Neural cell (in vitro differentiated cells): ENCODE measurements around the gene RAB1A. TPM values are rescaled to one million over a fixed set of nuclear protein-coding genes. Genes with fewer than 3 reads are reported as not detected.

Source experiments
- H2AFZ ChIP-seq: fragments of 200-600, 300-800 bp; sonication (generic), shearing (Covaris generic); 2 replicates; pipeline ENCODE4 v1.6.0; 2014; ENCODE audit warnings: low read depth, mild to moderate bottlenecking, antibody characterized with exemption, low read length, moderate library complexity
- H3F3A ChIP-seq: fragments of 200-600 bp; shearing (Covaris generic); 2 replicates; pipeline ENCODE4 v1.6.1; 2016; ENCODE audit warnings: mild to moderate bottlenecking, moderate library complexity, mixed read lengths, antibody characterized with exemption, low read length; ENCODE audit not compliant: insufficient read depth, poor library complexity, severe bottlenecking
- H3K27ac ChIP-seq: fragments of 200-600, 300-800 bp; sonication (generic), shearing (Covaris generic); 2 replicates; pipeline ENCODE4 v1.5.1; 2014; ENCODE audit warnings: mild to moderate bottlenecking, low read length, moderate library complexity
- H3K27me3 ChIP-seq: fragments of 300-800, 200-600 bp; sonication (generic), shearing (Covaris generic); 2 replicates; pipeline ENCODE4 v1.6.0; 2014; ENCODE audit warnings: mild to moderate bottlenecking, low read depth, low read length, moderate library complexity; ENCODE audit not compliant: insufficient read depth
- H3K36me3 ChIP-seq: fragments of 300-800, 200-600 bp; sonication (generic), shearing (Covaris generic); 2 replicates; pipeline ENCODE4 v1.5.1; 2014; ENCODE audit warnings: mild to moderate bottlenecking, antibody characterized with exemption, low read length, moderate library complexity; ENCODE audit not compliant: insufficient read depth
- H3K4me2 ChIP-seq: fragments of 300-800, 200-600 bp; sonication (generic), shearing (Covaris generic); 2 replicates; pipeline ENCODE4 v1.6.0; 2014; ENCODE audit warnings: mild to moderate bottlenecking, low read length
- H3K4me3 ChIP-seq: fragments of 300-800, 200-600 bp; sonication (generic), shearing (Covaris generic); 2 replicates; pipeline ENCODE4 v1.5.1; 2014; ENCODE audit warnings: mild to moderate bottlenecking, low read length, moderate library complexity
- H3K79me2 ChIP-seq: fragments of 200-600 bp; shearing (Covaris generic); replicated peaks from 2 replicates; pipeline ENCODE4 v1.6.0; 2014; ENCODE audit warnings: mild to moderate bottlenecking, low read length, moderate library complexity; ENCODE audit not compliant: insufficient read depth
- H3K9ac ChIP-seq: fragments of 300-800, 200-600 bp; sonication (generic), shearing (Covaris generic); 2 replicates; pipeline ENCODE4 v1.6.1; 2016; ENCODE audit warnings: mild to moderate bottlenecking, low read length, mixed read lengths
- H3K9me2 ChIP-seq: fragments of 200-600 bp; shearing (Covaris generic); 2 replicates; pipeline ENCODE4 v1.6.1; 2016; ENCODE audit warnings: mild to moderate bottlenecking, low read length, mixed read lengths; ENCODE audit not compliant: insufficient read depth
- H3K9me3 ChIP-seq: fragments of 200-600, 300-800 bp; sonication (generic), shearing (Covaris generic); 2 replicates; pipeline ENCODE4 v1.6.1; 2016; ENCODE audit warnings: mild to moderate bottlenecking, mixed run types, low read length, moderate library complexity, mixed read lengths
- H4K20me1 ChIP-seq: fragments of 200-600 bp; shearing (Covaris generic); 2 replicates; pipeline ENCODE4 v1.6.1; 2016; ENCODE audit warnings: mild to moderate bottlenecking, mixed run types; ENCODE audit not compliant: insufficient read depth
- CTCF ChIP-seq: fragments of 450-650 bp; IDR thresholded peaks from 2 replicates; pipeline ENCODE4 v1.5.1; 2014; ENCODE audit warnings: antibody characterized with exemption, mild to moderate bottlenecking, moderate library complexity; ENCODE audit not compliant: poor library complexity, severe bottlenecking
- EP300 ChIP-seq: fragments of 450-650 bp; conservative IDR thresholded peaks from 2 replicates; pipeline ENCODE4 v1.6.1; 2014; ENCODE audit warnings: antibody characterized with exemption, mild to moderate bottlenecking, moderate library complexity; ENCODE audit not compliant: poor library complexity, severe bottlenecking
- EZH2 ChIP-seq: fragments of 200-600, 300-800 bp; shearing (Covaris generic), sonication (generic); IDR thresholded peaks from 2 replicates; pipeline ENCODE4 v1.6.1; 2014; ENCODE audit warnings: antibody characterized with exemption, low read length, borderline replicate concordance, mild to moderate bottlenecking; ENCODE audit not compliant: insufficient read depth, poor library complexity, severe bottlenecking
- MXI1 ChIP-seq: fragments of 450-650 bp; conservative IDR thresholded peaks from 2 replicates; pipeline ENCODE4 v1.6.1; 2014; ENCODE audit warnings: antibody characterized with exemption, mild to moderate bottlenecking; ENCODE audit not compliant: poor library complexity, severe bottlenecking
- POLR2AphosphoS5 ChIP-seq: IDR thresholded peaks from 2 replicates; pipeline ENCODE4 v1.6.1; 2012
- RAD21 ChIP-seq: fragments of 450-650 bp; conservative IDR thresholded peaks from 2 replicates; pipeline ENCODE4 v1.6.1; 2014; ENCODE audit warnings: antibody characterized with exemption, mild to moderate bottlenecking, moderate library complexity
- SMC3 ChIP-seq: fragments of 450-650 bp; conservative IDR thresholded peaks from 2 replicates; pipeline ENCODE4 v1.6.1; 2014; ENCODE audit warnings: antibody characterized with exemption, mild to moderate bottlenecking, moderate library complexity; ENCODE audit not compliant: poor library complexity
- TAF1 ChIP-seq: IDR thresholded peaks from 2 replicates; pipeline ENCODE4 v1.6.1; 2012; ENCODE audit warnings: low read depth
- polyA plus RNA-seq: library from polyadenylated mRNA; depleted of rRNA; stranded (reverse); fragments of >200 nt; gene quantifications from 2 replicates; pipeline ENCODE4 v1.2.3, GENCODE V29; 2014
- TF ChIP-seq, protein P1 (sequence below): IDR thresholded peaks from 2 replicates; pipeline ENCODE4 v1.6.1; 2012; ENCODE audit warnings: borderline replicate concordance

RAB1A gene
- polyA plus RNA-seq, 1 donor from 2014 or later, result 240 TPM

DNA sequence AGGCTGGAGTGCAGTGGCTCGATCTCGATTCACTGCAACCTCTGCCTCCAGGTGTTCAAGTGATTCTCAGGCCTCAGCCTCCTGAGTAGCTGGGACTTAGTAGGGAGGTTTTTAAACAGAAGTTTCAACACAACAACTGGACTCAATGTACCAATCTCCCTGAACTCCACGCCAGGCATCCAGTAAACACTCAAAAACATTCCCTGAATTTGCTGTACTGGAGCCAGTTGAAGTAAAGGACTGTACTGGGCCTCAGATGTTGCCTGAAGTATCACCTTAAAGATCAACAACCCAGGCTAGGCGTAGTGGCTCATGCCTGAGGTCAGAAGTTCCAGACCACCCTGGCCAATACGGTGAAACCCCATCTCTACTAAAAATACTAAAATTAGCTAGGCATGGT lies 22.4 kb downstream of the RAB1A start:
- H3K9me3 ChIP-seq, result no peaks in the 10 kb centered on the region
- no peak overlapping the region for H3K27ac ChIP-seq
- no peaks in the 10 kb centered on the region for H3K9me2 ChIP-seq
- H3K4me3 ChIP-seq, result no peak overlapping the region
- H3K4me2 ChIP-seq, result no peak overlapping the region
- TF ChIP-seq SMC3 (no peak), TAF1 (no peak), EZH2 (no peak), EP300 (no peak), CTCF (no peak), RAD21 (no peak), MXI1 (no peak), POLR2AphosphoS5 (no peak)
- TF ChIP-seq, protein P1, sequence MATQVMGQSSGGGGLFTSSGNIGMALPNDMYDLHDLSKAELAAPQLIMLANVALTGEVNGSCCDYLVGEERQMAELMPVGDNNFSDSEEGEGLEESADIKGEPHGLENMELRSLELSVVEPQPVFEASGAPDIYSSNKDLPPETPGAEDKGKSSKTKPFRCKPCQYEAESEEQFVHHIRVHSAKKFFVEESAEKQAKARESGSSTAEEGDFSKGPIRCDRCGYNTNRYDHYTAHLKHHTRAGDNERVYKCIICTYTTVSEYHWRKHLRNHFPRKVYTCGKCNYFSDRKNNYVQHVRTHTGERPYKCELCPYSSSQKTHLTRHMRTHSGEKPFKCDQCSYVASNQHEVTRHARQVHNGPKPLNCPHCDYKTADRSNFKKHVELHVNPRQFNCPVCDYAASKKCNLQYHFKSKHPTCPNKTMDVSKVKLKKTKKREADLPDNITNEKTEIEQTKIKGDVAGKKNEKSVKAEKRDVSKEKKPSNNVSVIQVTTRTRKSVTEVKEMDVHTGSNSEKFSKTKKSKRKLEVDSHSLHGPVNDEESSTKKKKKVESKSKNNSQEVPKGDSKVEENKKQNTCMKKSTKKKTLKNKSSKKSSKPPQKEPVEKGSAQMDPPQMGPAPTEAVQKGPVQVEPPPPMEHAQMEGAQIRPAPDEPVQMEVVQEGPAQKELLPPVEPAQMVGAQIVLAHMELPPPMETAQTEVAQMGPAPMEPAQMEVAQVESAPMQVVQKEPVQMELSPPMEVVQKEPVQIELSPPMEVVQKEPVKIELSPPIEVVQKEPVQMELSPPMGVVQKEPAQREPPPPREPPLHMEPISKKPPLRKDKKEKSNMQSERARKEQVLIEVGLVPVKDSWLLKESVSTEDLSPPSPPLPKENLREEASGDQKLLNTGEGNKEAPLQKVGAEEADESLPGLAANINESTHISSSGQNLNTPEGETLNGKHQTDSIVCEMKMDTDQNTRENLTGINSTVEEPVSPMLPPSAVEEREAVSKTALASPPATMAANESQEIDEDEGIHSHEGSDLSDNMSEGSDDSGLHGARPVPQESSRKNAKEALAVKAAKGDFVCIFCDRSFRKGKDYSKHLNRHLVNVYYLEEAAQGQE, result no peak
- no peak overlapping the region for H2AFZ ChIP-seq
- no peak overlapping the region for H3K9ac ChIP-seq
- no peaks in the 10 kb centered on the region for H3K36me3 ChIP-seq
- no peaks in the 10 kb centered on the region for H3F3A ChIP-seq
- peaks cover 2% of the 10 kb centered on the region for H4K20me1 ChIP-seq
- H3K27me3 ChIP-seq, result no peaks in the 10 kb centered on the region
- peaks cover 71% of the 10 kb centered on the region for H3K79me2 ChIP-seq

GRCh38 chr2:65103013-65103715 lies 26.7 kb downstream of the RAB1A start:
- Histone ChIP-seq H3F3A (no peaks in the 10 kb centered on the region), H3K9ac (no peak overlapping the region), H3K79me2 (peaks cover 38% of the 10 kb centered on the region), H3K9me3 (no peaks in the 10 kb centered on the region), H2AFZ (no peak overlapping the region), H3K36me3 (no peaks in the 10 kb centered on the region), H3K4me3 (no peak overlapping the region), H3K9me2 (no peaks in the 10 kb centered on the region), H4K20me1 (no peaks in the 10 kb centered on the region), H3K27me3 (no peaks in the 10 kb centered on the region), H3K4me2 (no peak overlapping the region), H3K27ac (no peak overlapping the region)
- TF ChIP-seq POLR2AphosphoS5 (no peak), EP300 (no peak), TAF1 (no peak), RAD21 (no peak), SMC3 (no peak), MXI1 (no peak)
- TF ChIP-seq, protein P1, result no peak
